ELF-1 (cell line): ENCODE results near the gene AGO1.
A peak's percentile ranks its signal among the peaks of the same experiment; 100 is the strongest.

Source experiments
- DNase-seq: peaks from one replicate; pipeline ENCODE4 v3.0.0-alpha.2; 2016; ENCODE audit warnings: low read depth, low spot score

AGO1 gene

DNA sequence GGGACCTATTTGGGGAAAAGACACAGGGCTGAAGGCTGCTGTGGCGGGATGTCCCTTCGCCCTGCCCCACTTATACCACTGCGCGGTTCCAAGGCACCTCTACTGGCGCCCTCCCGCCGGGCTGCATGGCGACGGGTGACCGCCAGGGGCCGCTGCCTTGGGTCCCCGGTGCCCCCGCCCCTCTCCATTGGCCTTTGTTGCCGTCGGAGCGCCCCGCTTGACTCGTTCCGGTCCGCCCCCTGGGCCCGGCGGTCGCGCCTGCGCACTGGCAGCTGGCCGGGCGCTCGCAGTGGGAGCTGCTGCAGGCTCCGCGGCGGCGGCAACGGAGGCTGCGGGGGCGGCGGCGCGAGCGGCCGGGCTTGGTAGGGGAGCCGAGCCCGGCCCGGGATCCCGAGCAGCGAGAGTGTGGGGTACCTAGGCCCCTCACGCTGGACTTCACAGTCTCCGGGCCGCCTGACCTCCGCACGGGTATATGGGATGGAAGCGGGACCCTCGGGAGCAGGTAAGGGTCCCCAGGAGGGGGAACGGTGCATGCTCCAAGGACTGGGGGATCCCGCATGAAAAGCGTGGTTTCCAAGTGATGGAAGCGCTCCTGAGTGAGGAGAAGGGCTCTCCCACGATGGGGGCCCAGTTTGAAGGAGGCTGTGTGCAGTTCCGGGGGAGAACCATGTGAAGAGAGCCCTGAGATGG is at the start of gene AGO1:
Gene AGO1 (plus strand): TSS at position 265 of the 690 bp plus-strand sequence. CDS start 213 bp downstream, at position 478.
- peak; percentile 95 for DNase-seq

DNA sequence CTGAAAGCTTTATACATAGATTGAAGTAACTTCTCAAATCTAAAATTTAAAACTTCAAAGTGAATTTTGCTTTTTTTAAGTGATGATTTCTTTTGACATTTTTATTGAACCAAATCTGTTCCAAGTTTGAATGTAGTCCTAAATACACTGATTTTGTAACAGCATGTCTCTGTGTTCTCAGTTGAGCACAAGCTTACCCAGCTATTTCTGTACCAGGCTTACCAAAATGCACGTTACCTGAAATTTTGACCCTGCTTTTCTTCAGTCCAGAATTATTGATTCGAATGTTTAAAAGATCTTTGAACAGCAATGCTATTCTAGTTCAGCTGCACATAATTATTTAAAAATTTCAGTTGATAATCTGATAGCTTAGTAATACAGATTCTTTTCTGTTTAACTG is 49.6 kb upstream of the AGO1 start:
- no peak for DNase-seq

DNA sequence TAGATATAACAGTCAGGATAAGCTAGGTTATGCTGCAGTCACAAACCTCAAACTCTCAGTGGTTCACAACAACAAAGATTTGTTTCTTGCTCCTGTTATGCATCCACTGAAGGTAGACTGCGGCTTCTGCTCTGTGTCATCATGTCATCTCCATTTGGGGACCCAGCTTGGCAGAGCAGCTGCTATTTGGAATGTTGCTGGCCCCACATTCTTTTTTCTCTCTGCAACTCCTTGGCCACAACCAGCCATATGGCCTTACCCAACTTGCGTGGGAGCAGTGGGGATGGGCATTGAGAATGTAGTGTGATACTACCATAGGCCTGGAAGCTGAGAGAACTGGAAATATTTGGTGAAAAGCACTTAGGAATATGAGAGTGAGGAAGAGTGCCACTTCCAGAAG is 48.8 kb upstream of the AGO1 start:
- DNase-seq = no peak

DNA sequence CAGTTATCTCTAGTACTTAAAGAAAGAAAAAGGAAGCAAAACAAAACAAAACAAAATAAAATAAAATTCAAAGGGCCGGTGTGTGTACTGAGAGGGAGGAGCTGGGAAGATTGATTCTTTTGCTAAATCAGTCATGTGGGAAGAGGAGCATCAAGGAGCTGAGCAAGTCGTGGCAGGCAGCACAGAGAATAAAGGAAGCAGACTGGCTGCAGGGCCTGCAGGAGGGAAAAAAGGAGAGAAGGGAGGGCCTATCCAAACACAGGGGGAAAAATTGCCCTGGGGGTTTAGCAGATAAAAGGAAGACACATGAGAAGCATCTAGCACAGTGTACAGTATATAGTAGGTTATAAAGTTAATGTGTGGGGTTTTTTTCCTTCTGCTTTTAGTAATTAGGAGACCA is 47.6 kb upstream of the AGO1 start:
- DNase-seq = peak; percentile 67

DNA sequence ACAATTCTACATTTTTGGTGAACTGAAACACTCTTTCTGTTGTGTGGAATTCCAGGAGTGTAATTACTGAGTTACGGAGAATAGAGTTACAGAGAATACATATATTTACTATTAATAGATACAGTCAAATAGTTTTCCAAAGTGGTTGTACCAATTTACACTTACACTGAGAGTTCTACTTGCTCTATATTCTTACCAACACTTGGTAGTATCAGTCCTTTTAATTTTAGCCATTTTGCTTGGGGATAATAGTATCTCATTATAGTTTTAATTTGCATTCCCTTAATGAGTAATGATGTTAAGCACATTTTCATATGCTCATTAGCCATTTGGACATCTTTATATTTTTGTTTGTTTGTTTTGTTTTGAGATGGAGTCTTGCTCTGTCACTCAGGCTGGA is 46.3 kb upstream of the AGO1 start:
- DNase-seq = no peak

DNA sequence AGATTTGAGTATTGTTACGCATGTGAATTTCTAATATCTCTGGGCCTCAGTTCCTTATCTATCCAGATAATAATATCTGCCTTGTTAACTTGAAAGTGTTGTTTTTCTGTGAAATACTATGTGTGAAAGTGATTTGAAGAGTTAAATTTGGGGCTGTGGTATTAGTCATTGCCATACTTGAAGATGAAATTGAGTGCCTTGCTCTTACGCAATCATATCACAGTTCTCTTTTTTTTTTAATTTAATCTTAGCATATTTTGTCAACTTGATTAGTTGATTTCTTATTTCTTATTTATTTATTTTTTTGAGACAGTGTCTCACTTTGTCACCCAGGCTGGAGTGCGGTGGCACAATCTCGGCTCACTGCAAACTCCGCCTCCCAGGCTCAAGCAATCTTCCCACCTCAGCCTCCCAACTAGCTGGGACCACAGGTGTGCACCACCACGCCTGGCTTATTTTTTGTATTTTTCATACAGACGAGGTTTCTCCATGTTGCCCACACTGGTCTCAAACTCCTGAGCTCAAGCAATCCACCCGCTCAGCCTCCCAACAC is 44.2 kb upstream of the AGO1 start:
- DNase-seq = no peak

DNA sequence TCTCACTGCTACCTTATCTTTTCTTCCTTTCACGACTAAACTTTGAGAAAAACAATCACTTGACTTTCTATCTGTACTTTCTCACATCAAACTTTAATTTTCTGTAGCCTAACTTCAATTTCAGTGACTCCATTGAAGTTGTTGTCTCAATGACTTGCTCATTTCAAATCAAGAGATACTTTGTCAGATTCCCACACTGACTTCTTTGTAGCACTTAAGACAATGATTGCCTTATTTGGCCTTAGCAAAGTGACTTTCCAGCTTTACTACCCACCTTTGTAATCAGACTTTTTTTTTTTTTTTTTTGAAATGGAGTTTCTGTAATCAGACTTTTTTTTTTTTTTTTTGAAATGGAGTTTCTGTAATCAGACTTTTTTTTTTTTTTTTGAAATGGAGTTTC is 38.2 kb upstream of the AGO1 start:
- no peak for DNase-seq

DNA sequence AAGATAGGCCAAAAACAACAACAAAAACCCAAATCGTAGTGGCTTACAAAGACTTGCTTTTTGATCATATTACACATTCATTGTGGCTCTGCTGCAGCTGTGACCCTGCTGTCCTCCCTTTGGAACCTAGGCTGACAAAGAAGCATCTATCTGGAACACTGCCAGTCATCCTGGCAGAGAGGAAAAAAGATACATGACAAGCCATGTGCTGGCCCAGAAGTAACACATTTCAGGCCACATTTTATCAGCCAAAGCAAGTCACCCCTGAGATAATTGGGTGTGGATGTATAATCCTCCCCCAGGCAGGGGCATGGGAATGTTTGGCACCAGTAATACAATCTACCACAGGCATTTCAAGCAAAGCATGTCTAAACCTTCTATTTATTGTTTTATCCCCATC is 37.2 kb upstream of the AGO1 start:
- DNase-seq = no peak

DNA sequence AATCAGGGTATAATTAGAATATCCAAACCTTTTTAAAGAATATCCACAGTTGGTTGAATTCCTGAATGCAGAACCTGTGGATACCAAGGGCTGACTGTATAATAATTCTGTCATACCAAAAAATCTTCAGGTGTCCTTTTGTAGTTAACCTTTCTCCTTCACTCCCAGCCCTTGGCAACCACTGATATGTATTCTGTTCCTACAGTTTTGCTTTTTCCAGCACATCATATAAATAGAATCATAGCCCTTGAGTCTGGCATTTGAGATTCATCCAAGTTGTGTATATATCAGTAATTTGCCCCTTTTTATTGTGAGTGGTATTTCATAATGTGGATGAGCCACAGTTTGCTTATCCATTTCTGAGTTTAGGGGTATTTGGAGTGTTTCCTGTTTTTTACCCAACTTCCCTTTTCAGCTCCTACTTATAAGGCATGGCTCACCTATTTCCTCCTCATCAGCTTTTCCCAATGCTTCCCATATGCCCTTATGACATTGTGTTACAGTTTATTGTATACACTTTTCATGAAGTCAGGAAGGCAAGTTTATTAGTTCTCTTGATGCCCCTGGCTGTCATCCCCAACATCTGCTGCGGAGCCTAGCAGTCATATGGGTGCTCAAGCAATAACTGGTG is 35.0 kb upstream of the AGO1 start:
- no peak for DNase-seq

DNA sequence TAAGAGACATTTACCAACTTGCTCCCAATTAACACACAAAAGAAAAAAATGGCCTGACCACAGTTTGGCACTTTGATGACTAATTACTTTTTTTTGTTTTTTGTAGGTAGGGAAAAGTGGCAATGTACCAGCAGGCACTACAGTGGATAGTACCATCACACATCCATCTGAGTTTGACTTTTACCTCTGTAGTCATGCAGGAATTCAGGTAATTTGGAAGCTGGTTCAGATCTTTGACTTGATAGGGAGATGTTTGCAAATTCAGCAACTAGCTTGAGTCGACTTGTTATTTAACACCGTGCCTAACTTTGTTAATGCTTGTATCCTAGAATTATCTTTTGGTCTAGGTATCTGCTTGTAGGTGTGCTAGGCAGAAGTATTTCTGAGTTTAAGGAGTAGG is 33.0 kb upstream of the AGO1 start:
- peak; percentile 13 for DNase-seq

DNA sequence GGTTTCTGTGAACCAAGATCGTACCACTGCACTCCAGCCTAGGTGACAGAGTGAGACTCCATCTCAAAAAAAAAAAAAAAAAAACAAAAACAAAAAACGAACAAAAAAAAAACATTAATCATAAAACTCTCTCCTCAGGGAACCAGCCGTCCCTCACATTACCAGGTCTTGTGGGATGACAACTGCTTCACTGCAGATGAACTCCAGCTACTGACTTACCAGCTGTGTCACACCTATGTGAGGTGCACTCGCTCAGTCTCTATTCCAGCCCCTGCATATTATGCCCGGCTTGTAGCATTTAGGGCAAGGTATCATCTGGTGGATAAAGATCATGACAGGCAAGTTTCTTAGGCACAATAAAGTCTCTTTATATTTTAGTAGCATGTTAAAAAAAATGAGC is 32.3 kb upstream of the AGO1 start:
- no peak for DNase-seq

DNA sequence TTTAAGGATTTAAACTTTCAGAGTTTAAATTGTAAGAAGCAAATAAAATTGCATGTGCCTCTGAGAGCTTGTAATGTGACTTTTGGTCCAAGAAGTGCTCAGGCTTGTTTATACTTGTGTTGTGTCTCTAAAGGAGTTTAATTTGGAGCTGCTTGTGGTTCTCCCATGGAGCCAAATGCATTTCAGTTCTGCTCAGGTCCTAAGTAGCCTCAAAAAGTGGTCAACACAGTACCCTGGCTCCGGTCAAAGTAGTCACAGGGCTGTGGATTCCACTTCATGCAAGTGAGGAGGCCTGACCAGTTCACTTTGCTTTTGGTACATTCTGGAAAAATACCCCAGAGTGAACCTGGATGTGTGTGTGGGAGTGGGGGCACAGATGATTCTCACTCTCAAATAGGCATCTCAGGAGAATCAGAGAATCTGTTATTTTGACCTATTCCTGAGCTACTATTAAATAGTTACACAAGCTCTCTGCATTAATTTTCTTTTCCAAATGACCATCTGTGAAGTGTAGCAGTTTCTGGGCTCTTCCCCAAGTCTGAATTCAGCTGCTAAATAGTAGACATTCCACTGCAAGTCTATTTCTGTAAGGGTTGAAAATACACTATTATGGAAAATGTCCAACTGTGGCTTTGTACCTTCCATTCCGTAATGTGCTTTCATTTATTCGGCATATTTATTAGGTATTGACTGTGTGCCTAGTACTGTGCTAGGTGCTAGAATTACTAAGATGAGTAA is 31.7 kb upstream of the AGO1 start:
- DNase-seq = no peak

DNA sequence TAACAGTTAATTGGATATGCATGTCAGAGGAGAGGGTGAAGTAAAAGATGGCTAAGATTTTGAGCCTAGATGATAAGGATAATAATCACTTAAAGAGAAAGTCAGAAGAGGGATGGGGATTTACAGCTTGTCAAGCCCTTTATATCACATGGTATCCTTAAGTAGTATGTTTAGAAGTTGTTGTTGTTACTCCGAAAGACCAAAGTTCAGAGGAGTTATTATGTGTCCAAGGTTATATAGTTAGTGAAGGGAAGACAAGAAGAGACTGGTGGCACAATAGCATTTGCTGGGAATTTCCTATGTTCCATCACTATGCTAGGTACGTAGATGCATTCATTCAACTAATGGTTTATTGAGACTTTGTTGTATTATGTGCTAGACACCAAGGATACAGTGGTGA is 30.8 kb upstream of the AGO1 start:
- no peak for DNase-seq

DNA sequence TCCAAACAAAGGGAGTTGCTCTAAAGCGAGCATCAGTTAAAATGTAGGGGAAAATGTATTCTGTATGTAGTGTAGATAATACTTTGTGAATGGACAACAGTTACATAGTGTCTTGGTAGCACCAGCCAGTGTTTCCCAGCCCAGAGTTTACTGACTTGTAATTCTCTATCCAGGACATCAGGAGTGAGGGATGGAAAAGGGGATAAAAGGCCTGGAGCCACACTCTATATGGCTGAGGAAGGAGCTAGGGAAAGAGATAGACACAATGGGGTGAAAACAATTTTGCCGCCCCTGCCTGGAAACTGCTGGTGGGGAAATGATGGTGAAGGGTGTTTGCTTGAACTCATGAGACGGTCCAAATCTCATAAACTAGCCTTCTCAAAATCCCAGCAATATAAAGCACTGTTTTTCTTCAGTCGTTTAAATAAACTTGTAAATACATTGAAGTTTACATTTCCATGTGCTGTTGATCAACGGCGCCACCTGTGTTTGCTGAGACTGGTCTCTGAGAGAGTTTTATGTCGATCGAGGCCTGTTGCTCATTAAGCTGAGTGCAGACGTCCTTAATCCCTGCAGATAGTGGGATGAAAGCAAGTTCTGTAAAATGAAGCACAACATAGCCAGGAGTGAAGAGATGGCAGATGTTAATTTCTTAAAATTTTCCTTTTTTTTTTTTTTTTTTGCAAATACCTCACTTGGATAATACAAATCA is 27.9 kb upstream of the AGO1 start:
- DNase-seq = no peak

DNA sequence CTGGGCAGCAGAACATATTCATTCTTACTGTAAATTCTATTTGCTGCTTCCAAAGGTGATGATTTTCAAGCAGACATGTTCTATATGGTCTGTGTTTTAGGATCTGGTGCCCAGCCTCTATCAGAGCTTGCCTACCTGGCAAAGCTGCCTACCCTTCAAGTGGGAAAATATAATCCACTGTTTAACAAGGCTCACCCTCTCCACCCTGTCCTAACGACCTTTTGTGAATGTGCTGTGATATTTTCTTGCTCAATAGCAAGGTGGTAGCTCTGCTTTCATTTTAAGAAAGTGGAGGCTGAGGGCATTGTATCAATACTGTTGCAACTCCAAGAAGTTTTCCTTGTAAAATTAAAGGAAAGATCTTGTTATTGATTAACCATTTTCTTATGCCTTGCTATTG is 26.0 kb upstream of the AGO1 start:
- no peak for DNase-seq

DNA sequence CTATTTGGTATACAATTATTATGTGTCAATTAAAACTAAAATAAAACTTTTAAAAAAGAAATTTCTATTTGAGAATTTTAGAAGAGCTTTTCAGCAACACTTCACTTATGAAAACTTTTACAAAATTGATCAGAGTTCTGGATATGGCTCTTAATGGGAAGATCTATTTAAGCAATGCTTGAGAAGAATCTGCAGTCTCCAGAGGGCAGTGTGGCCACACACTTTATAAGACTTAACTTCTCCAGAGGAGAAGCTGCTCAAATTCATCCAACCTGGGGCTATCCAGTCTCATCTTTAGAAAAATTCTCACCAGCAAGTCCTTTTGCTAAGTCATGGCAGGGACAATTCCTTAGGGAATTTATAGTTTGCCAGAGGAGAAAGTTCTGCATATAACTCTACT is 25.2 kb upstream of the AGO1 start:
- no peak for DNase-seq

DNA sequence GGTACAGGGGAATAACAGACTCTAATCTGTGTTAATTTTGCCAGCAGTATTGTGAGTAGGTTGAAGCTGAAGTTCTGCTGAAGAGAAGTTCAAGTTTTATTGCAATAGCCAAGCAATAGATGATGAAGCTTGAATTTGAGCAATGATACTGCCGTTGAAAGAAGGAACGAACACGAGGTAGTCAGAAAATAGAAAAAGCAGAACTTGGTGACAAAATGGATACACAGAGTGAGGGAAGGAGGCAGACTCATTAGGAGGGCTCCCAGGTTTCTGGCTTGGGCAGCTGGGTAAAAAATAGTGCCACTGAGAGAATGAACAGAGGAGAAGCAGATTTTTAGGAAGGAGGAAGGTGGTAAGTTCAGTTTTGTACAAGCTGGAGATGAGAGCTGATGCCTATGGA is 22.3 kb upstream of the AGO1 start:
- DNase-seq = no peak

DNA sequence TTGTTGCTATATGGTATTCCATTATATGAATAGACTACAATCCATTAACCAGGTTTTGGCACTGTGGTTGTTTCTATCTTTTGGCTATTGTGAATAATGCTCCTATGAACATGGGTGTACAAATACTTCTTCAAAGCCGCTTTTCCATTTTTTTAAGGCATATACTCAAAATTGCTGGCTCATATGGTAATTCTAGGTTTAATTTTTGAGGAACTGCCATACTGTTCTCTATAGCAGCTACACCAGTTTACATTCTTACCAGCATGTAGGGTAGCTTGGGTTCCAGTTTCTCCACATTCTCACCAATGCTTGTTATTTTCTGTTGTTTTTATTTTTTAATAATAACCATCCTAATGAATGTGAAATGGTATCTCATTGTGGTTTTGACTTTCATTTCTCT is 19.9 kb upstream of the AGO1 start:
- no peak for DNase-seq

DNA sequence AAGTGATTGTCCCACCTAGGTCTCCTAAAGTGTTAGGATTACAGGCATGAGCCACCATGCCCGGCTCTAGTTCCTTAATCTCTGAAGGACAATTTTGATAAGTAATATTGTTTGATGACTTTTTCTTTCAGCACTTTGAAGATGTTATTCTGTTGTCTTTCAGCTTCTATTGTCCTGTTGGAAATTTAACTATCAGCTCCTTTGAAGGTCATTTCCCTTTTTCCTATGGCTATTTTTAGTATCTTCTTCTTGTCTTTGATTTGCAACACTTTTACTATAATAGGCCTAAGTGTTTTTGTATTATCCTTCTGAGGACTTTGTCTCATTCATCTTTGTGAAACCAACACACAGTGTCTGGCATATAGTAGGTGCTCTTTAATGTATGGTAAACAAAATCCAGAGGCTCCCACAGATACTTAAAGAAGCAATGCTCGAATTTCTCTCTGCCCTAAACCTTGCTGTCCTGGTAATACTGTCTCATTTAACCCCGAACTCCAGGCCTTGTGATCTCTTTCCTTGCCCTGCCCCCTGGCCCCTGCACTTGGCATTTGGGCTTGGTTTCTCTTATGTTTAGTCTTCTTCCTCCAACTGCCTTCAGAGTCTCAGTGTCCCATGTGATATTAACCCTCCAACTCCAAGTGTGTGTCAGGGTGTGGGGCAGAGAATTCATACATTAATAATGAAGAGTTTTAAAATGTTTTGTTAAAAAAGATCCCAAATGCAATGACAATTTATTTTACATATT is 19.0 kb upstream of the AGO1 start:
- DNase-seq = no peak

DNA sequence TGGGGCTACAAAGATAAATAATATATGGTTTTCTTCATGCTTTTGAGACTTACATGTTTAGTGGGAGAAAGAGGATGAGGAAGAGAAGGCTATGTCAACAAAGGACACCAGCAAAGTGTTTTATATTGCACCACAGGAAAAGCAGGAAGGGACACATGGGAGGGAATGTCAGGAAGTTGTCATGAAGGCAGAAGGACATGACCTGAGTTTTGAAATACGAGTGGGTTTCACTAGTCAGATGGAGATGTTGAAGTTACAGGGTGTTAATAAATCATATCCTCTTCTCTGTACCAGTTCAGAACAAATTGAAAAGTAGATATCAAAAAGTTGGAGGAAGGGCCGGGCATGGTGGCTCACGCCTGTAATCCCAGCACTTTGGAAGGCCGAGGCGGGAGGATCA is 18.2 kb upstream of the AGO1 start:
- no peak for DNase-seq

DNA sequence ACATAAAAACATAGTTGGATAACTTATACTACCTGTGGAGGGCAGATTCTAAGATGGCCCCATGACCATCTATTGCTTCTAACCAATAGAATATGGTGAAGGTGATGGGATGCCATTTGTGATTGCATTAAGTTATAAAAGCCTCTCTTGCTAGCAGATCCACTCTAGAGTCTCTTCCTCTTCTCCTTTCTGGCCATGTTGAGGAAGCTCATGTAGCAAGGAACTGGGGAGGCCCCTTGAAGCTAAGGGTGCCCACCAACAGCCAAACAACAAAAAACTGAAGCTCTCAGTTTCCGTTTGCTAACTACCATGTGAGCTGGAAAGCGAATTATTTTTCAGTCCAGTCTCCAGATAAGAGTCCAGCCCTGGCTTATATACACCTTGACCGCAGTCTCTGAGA is 16.0 kb upstream of the AGO1 start:
- DNase-seq = no peak
